GM12892 (cell line): Measurements from ENCODE around the gene UNC119.
"Not testable (repeated sequence)": the region's sequence is repeated elsewhere in the genome, so short reads cannot be mapped to it uniquely, and the experiment has no call there.

ENCODE experiments used
- POLR2A ChIP-seq: IDR thresholded peaks from 2 replicates; pipeline ENCODE4 v1.6.1; 2011; ENCODE audit warnings: low read depth, low read length, control low read depth
- POLR2AphosphoS5 ChIP-seq: IDR thresholded peaks from 2 replicates; pipeline ENCODE4 v1.6.1; 2011; ENCODE audit warnings: low read depth, low read length, control low read depth

- TF ChIP-seq POLR2A, POLR2AphosphoS5: not testable (repeated sequence)
Observed at GRCh38 chr17:28522281-28522680, 30.1 kb downstream of the UNC119 start.
